ENCODE results near the gene CDKN1A. TPM values are rescaled to one million over a fixed set of nuclear protein-coding genes. Genes with fewer than 3 reads are reported as not detected.

The CDKN1A gene
- polyA plus RNA-seq, 3 donors, result 117 to 1,223 (median 144) TPM

- H3K4me1 Mint-ChIP-seq, result no peaks in the 10 kb centered on the region
- intact Hi-C loops (cut with micrococcal nuclease), result no loop called here
- peak overlapping the region in 2 of 7 donors; percentile 13 to 32 for H3K27ac Mint-ChIP-seq
- H4K20me1 ChIP-seq (ENCODE audit: insufficient read depth, low read length), result no peaks in the 10 kb centered on the region
- peaks cover 54 to 95% of the 10 kb centered on the region in 2 donors for H3K36me3 Mint-ChIP-seq
- no peak overlapping the region for H3K27ac ChIP-seq (ENCODE audit: low read depth in 1 of 2, low read length in 2 of 2)
- no peak overlapping the region for H3K4me3 ChIP-seq (replicated peaks in 1 of 3; ENCODE audit: low read depth in 2 of 3, low read length in 3 of 3)
- DNase-seq, result no peak
- no peak overlapping the region for H2AFZ ChIP-seq (ENCODE audit: insufficient read depth, low read depth, low read length, poor library complexity, severe bottlenecking)
- H3K9me3 ChIP-seq (replicated peaks in 1 of 2; ENCODE audit: control insufficient read depth in 1 of 2, insufficient read depth in 1 of 2, low read length in 2 of 2), result no peaks in the 10 kb centered on the region
- H3K9me3 Mint-ChIP-seq, result no peaks in the 10 kb centered on the region
- peaks cover 70 to 93% of the 10 kb centered on the region in 2 donors for H3K36me3 ChIP-seq (replicated peaks in 1 of 2; ENCODE audit: control insufficient read depth in 1 of 2, insufficient read depth in 2 of 2, low read length in 2 of 2)
- H3K27me3 Mint-ChIP-seq (ENCODE audit: low read depth in 3 of 3), result no peaks in the 10 kb centered on the region
- no peak overlapping the region for H3K9ac ChIP-seq (ENCODE audit: insufficient read depth, low read length, poor library complexity, severe bottlenecking)
- H3K4me3 Mint-ChIP-seq, result no peak overlapping the region
- no peak overlapping the region for H3K4me2 ChIP-seq (replicated peaks; ENCODE audit: extremely low read depth, low read length, poor library complexity, severe bottlenecking)
- WGBS (ENCODE audit: insufficient coverage), result 98% methylated on average over 7 of the region's 7 CpGs
- no peaks in the 10 kb centered on the region for H3K27me3 ChIP-seq (ENCODE audit: control insufficient read depth in 2 of 2, insufficient read depth in 2 of 2, low read length in 2 of 2)
- no peak for TF ChIP-seq CTCF (IDR thresholded peaks at IDR 0.05)
- peaks cover 39% of the 10 kb centered on the region for H3K79me2 ChIP-seq (ENCODE audit: insufficient read depth, low read length)
- peaks cover 0 to 4% of the 10 kb centered on the region in 2 donors for H3K4me1 ChIP-seq (ENCODE audit: control insufficient read depth in 1 of 2, insufficient read depth in 2 of 2, low read length in 2 of 2)
Observed at GRCh38 chr6:36715469-36715868, 37.0 kb downstream of the CDKN1A start.

GRCh38 chr6:36716476-36717093, 38.1 kb downstream of the CDKN1A start:
- Histone ChIP-seq H3K27me3 (ENCODE audit: control insufficient read depth in 2 of 2, insufficient read depth in 2 of 2, low read length in 2 of 2) (no peaks in the 10 kb centered on the region), H4K20me1 (ENCODE audit: insufficient read depth, low read length) (no peaks in the 10 kb centered on the region), H3K27ac (ENCODE audit: low read depth in 1 of 2, low read length in 2 of 2) (no peak overlapping the region), H3K9me3 (replicated peaks in 1 of 2; ENCODE audit: control insufficient read depth in 1 of 2, insufficient read depth in 1 of 2, low read length in 2 of 2) (no peaks in the 10 kb centered on the region), H3K9ac (ENCODE audit: insufficient read depth, low read length, poor library complexity, severe bottlenecking) (no peak overlapping the region), H3K79me2 (ENCODE audit: insufficient read depth, low read length) (peaks cover 27% of the 10 kb centered on the region), H3K4me2 (replicated peaks; ENCODE audit: extremely low read depth, low read length, poor library complexity, severe bottlenecking) (no peak overlapping the region), H2AFZ (ENCODE audit: insufficient read depth, low read depth, low read length, poor library complexity, severe bottlenecking) (no peak overlapping the region), H3K4me3 (replicated peaks in 1 of 3; ENCODE audit: low read depth in 2 of 3, low read length in 3 of 3) (no peak overlapping the region), H3K36me3 (replicated peaks in 1 of 2; ENCODE audit: control insufficient read depth in 1 of 2, insufficient read depth in 2 of 2, low read length in 2 of 2) (peaks cover 75 to 95% of the 10 kb centered on the region in 2 donors), H3K4me1 (ENCODE audit: control insufficient read depth in 1 of 2, insufficient read depth in 2 of 2, low read length in 2 of 2) (peaks cover 0 to 4% of the 10 kb centered on the region in 2 donors)
- Mint-ChIP-seq H3K4me1 (no peaks in the 10 kb centered on the region), H3K4me3 (no peak overlapping the region), H3K27me3 (ENCODE audit: low read depth in 3 of 3) (no peaks in the 10 kb centered on the region), H3K9me3 (no peaks in the 10 kb centered on the region), H3K27ac (peak overlapping the region in 3 of 7 donors; percentile 30 to 63 (median 50)), H3K36me3 (peaks cover 56 to 100% of the 10 kb centered on the region in 2 donors)
- intact Hi-C loops (cut with micrococcal nuclease), result no loop called here
- WGBS (ENCODE audit: insufficient coverage), result 97% methylated on average over 3 of the region's 8 CpGs
- no peak for TF ChIP-seq CTCF (IDR thresholded peaks at IDR 0.05)
- DNase-seq, result no peak

Data from CD14-positive monocyte (primary cell).